Measurements from ENCODE around the gene CAMK4.

- TF ChIP-seq POLR2A (IDR thresholded peaks at IDR 0.05), result no peak
- TF ChIP-seq, protein P1, sequence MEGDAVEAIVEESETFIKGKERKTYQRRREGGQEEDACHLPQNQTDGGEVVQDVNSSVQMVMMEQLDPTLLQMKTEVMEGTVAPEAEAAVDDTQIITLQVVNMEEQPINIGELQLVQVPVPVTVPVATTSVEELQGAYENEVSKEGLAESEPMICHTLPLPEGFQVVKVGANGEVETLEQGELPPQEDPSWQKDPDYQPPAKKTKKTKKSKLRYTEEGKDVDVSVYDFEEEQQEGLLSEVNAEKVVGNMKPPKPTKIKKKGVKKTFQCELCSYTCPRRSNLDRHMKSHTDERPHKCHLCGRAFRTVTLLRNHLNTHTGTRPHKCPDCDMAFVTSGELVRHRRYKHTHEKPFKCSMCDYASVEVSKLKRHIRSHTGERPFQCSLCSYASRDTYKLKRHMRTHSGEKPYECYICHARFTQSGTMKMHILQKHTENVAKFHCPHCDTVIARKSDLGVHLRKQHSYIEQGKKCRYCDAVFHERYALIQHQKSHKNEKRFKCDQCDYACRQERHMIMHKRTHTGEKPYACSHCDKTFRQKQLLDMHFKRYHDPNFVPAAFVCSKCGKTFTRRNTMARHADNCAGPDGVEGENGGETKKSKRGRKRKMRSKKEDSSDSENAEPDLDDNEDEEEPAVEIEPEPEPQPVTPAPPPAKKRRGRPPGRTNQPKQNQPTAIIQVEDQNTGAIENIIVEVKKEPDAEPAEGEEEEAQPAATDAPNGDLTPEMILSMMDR (IDR thresholded peaks at IDR 0.05), result no peak
Observed at GRCh38 chr5:111367115-111367514, 142.9 kb downstream of the CAMK4 start.

Data from uterus (tissue), 2 donors.